K562 (cell line): ENCODE results near the gene FKBP1B. TPM values are rescaled to one million over a fixed set of nuclear protein-coding genes. Genes with fewer than 3 reads are reported as not detected.

Experiments used
- CAMTA2 ChIP-seq: fragments of 250-450 bp; sonication (Bioruptor Pico); conservative IDR thresholded peaks from 2 replicates; pipeline ENCODE4 v1.5.1; 2022
- ETV6 ChIP-seq, 3 experiments: fragments of 150-350 bp in 1 of 3; sonication (generic) in 1 of 3; formaldehyde crosslinking in 1 of 3; IDR thresholded peaks; 2 replicates each; pipeline versions ENCODE4 v1.6.1 to v1.8.0; 2014 to 2022; ENCODE audit warnings: borderline replicate concordance in 2 of 3, low read depth in 2 of 3, antibody characterized with exemption in 1 of 3, low read length in 1 of 3, mild to moderate bottlenecking in 1 of 3, missing genetic modification reagents in 1 of 3
- FOXK2 ChIP-seq, 2 experiments: fragments of 450-650 bp; IDR thresholded peaks in 1 of 2; conservative IDR thresholded peaks in 1 of 2; 2 replicates each; pipeline ENCODE4 v1.6.1; 2016; ENCODE audit warnings: low read depth in 2 of 2, mild to moderate bottlenecking in 1 of 2
- HMG20A ChIP-seq: fragments of 450-650 bp; formaldehyde crosslinking; conservative IDR thresholded peaks from 2 replicates; pipeline ENCODE4 v1.4.0; 2020; ENCODE audit warnings: mild to moderate bottlenecking, mixed read lengths
- HSF4 ChIP-seq: fragments of 250-450 bp; sonication (Bioruptor Pico); IDR thresholded peaks from 2 replicates; pipeline ENCODE4 v2.1.2; 2022; ENCODE audit warnings: mild to moderate bottlenecking, moderate library complexity, borderline replicate concordance
- IFI16 ChIP-seq: fragments of 250-450 bp; sonication (Bioruptor Pico); IDR thresholded peaks from 2 replicates; pipeline ENCODE4 v2.1.2; 2022; ENCODE audit warnings: mild to moderate bottlenecking, inconsistent platforms
- KDM5B ChIP-seq: fragments of 200-600 bp; sonication (generic); IDR thresholded peaks from 2 replicates; pipeline ENCODE4 v1.6.1; 2012; ENCODE audit warnings: low read depth, mild to moderate bottlenecking, moderate library complexity, low read length, control low read depth, inconsistent platforms; ENCODE audit not compliant: insufficient replicate concordance
- MAX ChIP-seq: sonication (generic); formaldehyde crosslinking; IDR thresholded peaks from 2 replicates; pipeline ENCODE4 v1.9.0; 2022; ENCODE audit warnings: mild to moderate bottlenecking, missing genetic modification reagents
- NR2C1 ChIP-seq, 2 experiments: fragments of 450-650 bp; IDR thresholded peaks; 2 replicates each; pipeline ENCODE4 v1.6.1; 2017; ENCODE audit warnings: mild to moderate bottlenecking in 2 of 2, antibody characterized with exemption in 1 of 2, inconsistent platforms in 1 of 2, missing compliant biosample characterization in 1 of 2, missing genetic modification characterization in 1 of 2
- PATZ1 ChIP-seq: fragments of 250-450 bp; sonication (Bioruptor Pico); IDR thresholded peaks from 2 replicates; pipeline ENCODE4 v1.5.0; 2020; ENCODE audit warnings: mild to moderate bottlenecking, borderline replicate concordance
- PHF8 ChIP-seq: fragments of 200-600 bp; sonication (generic); IDR thresholded peaks from 2 replicates; pipeline ENCODE4 v1.6.1; 2012; ENCODE audit warnings: mixed run types, mild to moderate bottlenecking, inconsistent platforms, low read length, moderate library complexity, borderline replicate concordance
- PPARD ChIP-seq: fragments of 250-450 bp; sonication (Bioruptor Pico); IDR thresholded peaks from 2 replicates; pipeline ENCODE4 v1.8.0; 2022; ENCODE audit warnings: inconsistent platforms, mild to moderate bottlenecking, moderate library complexity
- RAD21 ChIP-seq, 2 experiments: fragments of 250-450 bp in 1 of 2; fragments of 450-650 bp in 1 of 2; sonication (Bioruptor Pico) in 1 of 2; formaldehyde crosslinking in 1 of 2; IDR thresholded peaks in 1 of 2; conservative IDR thresholded peaks in 1 of 2; 2 replicates each; pipeline versions ENCODE4 v1.4.0 to v1.8.0; 2020 to 2022; ENCODE audit warnings: mild to moderate bottlenecking in 2 of 2, moderate library complexity in 1 of 2
- RCOR1 ChIP-seq, 2 experiments: IDR thresholded peaks; 2 replicates each; pipeline ENCODE4 v1.6.1; 2012; ENCODE audit warnings: low read depth in 2 of 2, low read length in 2 of 2, borderline replicate concordance in 1 of 2, improper control_type of control experiment in 1 of 2
- SAP30 ChIP-seq: fragments of 200-600 bp; sonication (generic); IDR thresholded peaks from 2 replicates; pipeline ENCODE4 v1.6.1; 2012; ENCODE audit warnings: borderline replicate concordance, low read depth, mild to moderate bottlenecking, moderate library complexity, low read length, control low read depth, inconsistent platforms; ENCODE audit not compliant: insufficient read depth, poor library complexity, severe bottlenecking
- ZNF316 ChIP-seq: fragments of 450-650 bp; IDR thresholded peaks from 2 replicates; pipeline ENCODE4 v1.6.1; 2016
- ZNF431 ChIP-seq: sonication (generic); formaldehyde crosslinking; IDR thresholded peaks from 2 replicates; pipeline ENCODE4 v1.8.0; 2022; ENCODE audit warnings: mild to moderate bottlenecking, missing genetic modification reagents
- ZNF518B ChIP-seq: fragments of 250-450 bp; sonication (Bioruptor Pico); IDR thresholded peaks from 2 replicates; pipeline ENCODE4 v1.5.0; 2021; ENCODE audit warnings: mild to moderate bottlenecking, moderate library complexity
- polyA plus RNA-seq, 8 experiments: library from polyadenylated mRNA; depleted of rRNA in 4 of 8; stranded (reverse) in 5 of 8; unstranded in 3 of 8; fragments of >200 nt; fragmentation: Nextera tagmentation in 2 of 8; fragmentation: Illumina TruSeq in 1 of 8; extraction: Ambion mirVana in 2 of 8; extraction: Trizol in 1 of 8; gene quantifications; 2 replicates each; pipeline versions ENCODE4 v1.2.1 to v1.2.3, GENCODE V29; 2011 to 2014; ENCODE audit warnings: inconsistent platforms in 1 of 8, missing spikeins in 1 of 8
- total RNA-seq, 7 experiments: library from RNA; depleted of rRNA in 6 of 7; stranded (reverse); fragments of >200 nt in 6 of 7; fragmentation: Illumina TruSeq in 2 of 7; extraction: Trizol in 2 of 7; gene quantifications; 2 replicates each; pipeline versions ENCODE4 v1.2.1 to v1.2.3, GENCODE V29; 2011 to 2021; ENCODE audit warnings: low replicate concordance in 1 of 7
- TF ChIP-seq, protein P1 (sequence below): fragments of 250-450 bp; sonication (Bioruptor Pico); IDR thresholded peaks from 2 replicates; pipeline ENCODE4 v1.8.0; 2022; ENCODE audit warnings: moderate library complexity, mild to moderate bottlenecking, inconsistent platforms

Gene FKBP1B
- total and polyA plus RNA-seq, 9 of the 15 experiments (the other 6 are each of a cell fraction or from before 2014, with no cell fraction given) = 0.58 to 9.4 (median 1.6) TPM

GRCh38 chr2:24046930-24047702 lies 2.4 kb upstream of the FKBP1B start, which contains the start of gene WDCP (continued):
- TF ChIP-seq ZNF518B (no peak), PPARD (CRISPR knock-in tag) (no peak), ZNF431 (CRISPR knock-in tag) (no peak), PATZ1 (CRISPR knock-in tag) (no peak), ZNF316 (no peak), CAMTA2 (CRISPR knock-in tag) (no peak), NR2C1 (IDR thresholded peaks at IDR 0.05) (no peak), NR2C1 (tag; IDR thresholded peaks at IDR 0.05) (no peak), HSF4 (CRISPR knock-in tag) (no peak), SAP30 (peak; percentile 50), IFI16 (no peak), KDM5B (peak; percentile 87), RAD21 (CRISPR knock-in tag; conservative IDR thresholded peaks at IDR 0.05 in 1 of 2, IDR thresholded peaks at IDR 0.05 in 1 of 2) (no peak), PHF8 (peak; percentile 82; the same call in 1 of the 2 replicates), ETV6 (IDR thresholded peaks at IDR 0.05; ENCODE audit: borderline replicate concordance in 1 of 2, low read depth in 2 of 2, low read length in 1 of 2) (no peak), ETV6 (CRISPR knock-in tag; IDR thresholded peaks at IDR 0.05; ENCODE audit: borderline replicate concordance) (no peak), FOXK2 (conservative IDR thresholded peaks at IDR 0.05 in 1 of 2, IDR thresholded peaks at IDR 0.05 in 1 of 2; ENCODE audit: low read depth in 2 of 2) (peak; percentile 23 to 53; a peak in 1 of 4 replicates), RCOR1 (IDR thresholded peaks at IDR 0.05; ENCODE audit: borderline replicate concordance in 1 of 2, low read depth in 2 of 2, low read length in 2 of 2) (peak in 1 of 2 experiments; percentile 26; a peak in 1 of 4 replicates), MAX (CRISPR knock-in tag) (peak; percentile 75), HMG20A (no peak)
- TF ChIP-seq, protein P1, sequence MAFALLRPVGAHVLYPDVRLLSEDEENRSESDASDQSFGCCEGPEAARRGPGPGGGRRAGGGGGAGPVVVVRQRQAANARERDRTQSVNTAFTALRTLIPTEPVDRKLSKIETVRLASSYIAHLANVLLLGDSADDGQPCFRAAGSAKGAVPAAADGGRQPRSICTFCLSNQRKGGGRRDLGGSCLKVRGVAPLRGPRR (CRISPR knock-in tag) = no peak
